Retinal pigment epithelial cell (primary cell): Measurements from ENCODE around the gene NKAIN2.
"Not testable (repeated sequence)": the region's sequence is repeated elsewhere in the genome, so short reads cannot be mapped to it uniquely, and the experiment has no call there.

Experiments used
- DNase-seq: peaks from one replicate; pipeline ENCODE4 v3.0.0-alpha.2; 2010; ENCODE audit warnings: low read depth
- H3K4me3 ChIP-seq: 2 replicates; pipeline ENCODE4 v1.5.1; 2011; ENCODE audit warnings: mild to moderate bottlenecking, low read length, control low read depth, moderate library complexity
- TF ChIP-seq, protein P1 (sequence below): conservative IDR thresholded peaks from 2 replicates; pipeline ENCODE4 v1.5.1; 2011; ENCODE audit warnings: low read depth, low read length, control low read depth, inconsistent platforms

NKAIN2 gene

GRCh38 chr6:124561635-124562130, 758.0 kb downstream of the NKAIN2 start:
- H3K4me3 ChIP-seq = no peak overlapping the region
- no peak for DNase-seq
- TF ChIP-seq, protein P1, sequence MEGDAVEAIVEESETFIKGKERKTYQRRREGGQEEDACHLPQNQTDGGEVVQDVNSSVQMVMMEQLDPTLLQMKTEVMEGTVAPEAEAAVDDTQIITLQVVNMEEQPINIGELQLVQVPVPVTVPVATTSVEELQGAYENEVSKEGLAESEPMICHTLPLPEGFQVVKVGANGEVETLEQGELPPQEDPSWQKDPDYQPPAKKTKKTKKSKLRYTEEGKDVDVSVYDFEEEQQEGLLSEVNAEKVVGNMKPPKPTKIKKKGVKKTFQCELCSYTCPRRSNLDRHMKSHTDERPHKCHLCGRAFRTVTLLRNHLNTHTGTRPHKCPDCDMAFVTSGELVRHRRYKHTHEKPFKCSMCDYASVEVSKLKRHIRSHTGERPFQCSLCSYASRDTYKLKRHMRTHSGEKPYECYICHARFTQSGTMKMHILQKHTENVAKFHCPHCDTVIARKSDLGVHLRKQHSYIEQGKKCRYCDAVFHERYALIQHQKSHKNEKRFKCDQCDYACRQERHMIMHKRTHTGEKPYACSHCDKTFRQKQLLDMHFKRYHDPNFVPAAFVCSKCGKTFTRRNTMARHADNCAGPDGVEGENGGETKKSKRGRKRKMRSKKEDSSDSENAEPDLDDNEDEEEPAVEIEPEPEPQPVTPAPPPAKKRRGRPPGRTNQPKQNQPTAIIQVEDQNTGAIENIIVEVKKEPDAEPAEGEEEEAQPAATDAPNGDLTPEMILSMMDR = no peak

GRCh38 chr6:124564125-124564524, 760.5 kb downstream of the NKAIN2 start:
- not testable (repeated sequence) for H3K4me3 ChIP-seq, DNase-seq

DNA sequence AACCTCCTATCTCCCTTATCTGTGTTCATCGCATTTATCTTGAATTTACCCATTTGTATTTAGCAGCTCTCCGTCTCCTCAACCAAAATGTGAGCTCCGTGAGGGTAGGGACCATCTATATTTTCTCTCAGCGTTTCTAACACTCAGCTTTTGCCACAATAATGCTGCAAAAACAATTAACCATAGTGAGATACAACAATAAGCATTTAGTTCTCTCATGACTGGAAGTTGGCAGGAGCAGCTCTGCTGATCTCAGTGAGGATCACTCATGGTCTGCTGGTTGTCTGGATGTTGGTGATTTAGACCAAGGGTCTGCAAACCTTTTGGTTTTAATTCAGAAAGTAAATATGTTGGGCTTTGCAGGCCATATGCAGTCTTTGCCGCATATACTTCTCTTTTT, 763.7 kb downstream of the NKAIN2 start:
- no peak overlapping the region for H3K4me3 ChIP-seq
- TF ChIP-seq, protein P1 = no peak
- no peak for DNase-seq

DNA sequence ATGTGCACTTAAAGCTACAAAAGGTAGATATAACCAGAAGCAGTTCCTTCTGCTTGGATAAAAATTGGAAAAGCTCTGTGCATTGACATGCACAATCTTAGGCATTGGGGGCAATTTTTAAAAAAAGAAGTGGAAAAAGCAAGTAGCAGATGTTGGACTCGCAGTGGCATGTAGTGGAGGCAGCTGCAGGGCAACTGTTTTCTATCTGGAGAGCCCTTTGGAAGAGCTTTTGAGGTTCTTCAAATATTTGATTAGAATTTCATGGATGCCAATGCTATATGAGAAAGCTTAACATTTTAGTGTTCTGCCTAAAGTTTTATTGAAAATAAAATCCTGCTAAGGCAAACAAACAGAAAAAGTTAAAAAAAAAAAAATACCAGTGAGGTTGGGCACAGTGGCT, 770.3 kb downstream of the NKAIN2 start:
- DNase-seq = no peak
- H3K4me3 ChIP-seq = no peak overlapping the region
- TF ChIP-seq, protein P1 = no peak

DNA sequence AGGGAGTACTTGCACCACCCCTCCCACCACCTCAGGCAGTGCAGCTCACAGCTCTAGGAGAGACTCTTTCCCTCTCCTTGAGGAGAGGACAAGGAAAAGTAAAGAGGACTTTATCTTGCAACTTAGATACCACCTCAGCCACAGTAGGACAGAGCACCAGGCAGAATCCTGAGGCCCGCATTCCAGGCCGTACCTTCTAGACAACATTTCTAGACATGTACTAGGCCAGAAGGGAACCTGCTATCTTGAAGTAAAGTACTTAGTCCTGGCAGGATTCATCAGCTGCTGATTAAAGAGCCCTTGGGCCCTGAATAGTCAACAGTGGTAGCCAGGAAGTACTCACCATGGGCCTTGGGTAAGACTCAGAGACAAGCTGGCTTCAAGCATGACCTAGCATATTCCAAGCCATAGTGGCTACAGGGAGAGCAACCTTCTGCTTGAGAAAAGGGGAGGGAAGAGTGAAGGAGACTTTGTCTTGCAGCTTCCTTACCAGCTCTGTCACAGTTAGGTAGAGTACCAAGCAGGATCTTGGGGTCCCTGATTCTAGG, 774.1 kb downstream of the NKAIN2 start:
- DNase-seq = no peak
- TF ChIP-seq, protein P1 = no peak
- H3K4me3 ChIP-seq = no peak overlapping the region

DNA sequence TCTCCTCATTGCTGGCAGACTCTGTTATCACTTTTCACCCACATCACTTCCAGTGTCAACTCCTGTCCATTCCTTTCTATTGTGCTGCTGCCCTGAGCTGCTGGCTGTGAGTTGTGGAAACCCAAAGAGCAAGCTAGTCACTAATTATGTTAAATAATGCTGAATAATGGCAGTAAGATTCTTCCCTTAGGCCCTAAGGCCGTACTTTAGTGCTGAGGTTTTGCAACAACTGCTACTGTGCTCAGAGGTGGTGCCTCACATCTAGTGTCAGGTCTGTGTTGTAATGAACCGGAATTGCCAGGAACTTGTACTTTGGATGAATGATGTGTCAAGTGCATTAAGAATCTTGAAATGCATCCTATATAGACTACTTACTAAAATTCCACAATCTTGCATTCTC, 786.3 kb downstream of the NKAIN2 start:
- DNase-seq = no peak

DNA sequence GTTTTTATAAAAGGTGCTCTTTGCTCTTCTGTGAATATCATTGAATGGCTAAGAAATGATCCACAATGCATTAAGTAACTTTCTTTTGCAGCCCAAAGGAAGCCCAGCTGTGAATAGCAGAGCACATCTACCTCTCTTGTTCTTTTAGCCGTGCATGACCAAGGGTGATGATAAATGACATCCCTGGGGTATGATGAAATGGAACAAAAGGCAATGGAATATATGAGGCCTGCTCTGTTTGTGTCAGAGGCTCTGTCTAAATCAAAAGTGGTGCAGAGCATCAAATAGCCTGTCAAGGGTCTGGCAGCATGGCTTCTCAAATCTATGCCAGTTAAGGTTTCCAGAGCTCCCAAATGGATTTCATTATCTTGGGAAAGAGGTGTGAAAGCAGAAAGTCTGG, 796.0 kb downstream of the NKAIN2 start:
- TF ChIP-seq, protein P1 = no peak
- no peak for DNase-seq
- H3K4me3 ChIP-seq = no peak overlapping the region

More for the DNA sequence above, 786.3 kb downstream of the NKAIN2 start:
- TF ChIP-seq, protein P1 = no peak
- H3K4me3 ChIP-seq = no peak overlapping the region

DNA sequence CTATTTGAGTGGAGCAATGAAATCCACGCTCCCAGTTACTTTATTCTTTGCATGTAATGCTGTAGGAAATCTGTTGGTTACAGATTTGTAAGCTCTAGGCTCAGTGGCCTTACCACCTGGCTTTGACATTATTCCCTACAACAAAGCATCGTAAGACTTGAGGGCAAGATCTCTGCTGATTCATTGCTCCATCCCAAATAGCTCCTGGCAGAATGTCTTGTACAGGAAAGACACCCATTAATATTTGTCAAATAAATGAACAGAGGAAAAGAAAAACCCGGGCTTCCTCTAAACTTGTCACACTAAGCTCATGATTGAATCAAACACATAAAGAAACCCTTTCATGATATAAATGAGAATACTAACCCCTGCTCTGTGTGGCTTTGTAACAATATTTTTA, 801.1 kb downstream of the NKAIN2 start:
- TF ChIP-seq, protein P1 = no peak
- H3K4me3 ChIP-seq = no peak overlapping the region
- no peak for DNase-seq
